OCI-LY7 (cell line): ENCODE measurements around the gene RNASE4. TPM values are rescaled to one million over a fixed set of nuclear protein-coding genes. Genes with fewer than 3 reads are reported as not detected.

ENCODE experiments used
- BruUV-seq: library from RNA; stranded (reverse); fragments of 400-500 nt; replicated peaks from 2 replicates; lab custom pipeline; 2021; lab: Mats Ljungman, UMichigan
- CTCF ChIA-PET: fragments of 300-600 bp; sonication (Branson Sonifier 250); formaldehyde crosslinking; loops from one replicate; lab custom pipeline; 2022; ENCODE audit warnings: antibody characterized with exemption; ENCODE audit not compliant: unreplicated experiment; lab: Charles Lee
- POLR2A ChIA-PET: fragments of 300-600 bp; sonication (Branson Sonifier 250); formaldehyde crosslinking; loops from one replicate; lab custom pipeline; 2022; ENCODE audit warnings: antibody characterized with exemption; lab: Charles Lee
- DNase-seq: peaks from one replicate; pipeline ENCODE4 v3.0.0-alpha.2; 2015; ENCODE audit warnings: low spot score
- H2AFZ ChIP-seq: fragments of 200-600 bp; sonication (generic), shearing (Covaris generic); 2 replicates; pipeline ENCODE4 v1.6.1; 2014; ENCODE audit warnings: mild to moderate bottlenecking, antibody characterized with exemption, low read length, moderate library complexity
- H3K27ac ChIP-seq: fragments of 200-600 bp; sonication (generic); 2 replicates; pipeline ENCODE4 v1.5.1; 2014; ENCODE audit warnings: mixed run types, low read depth, mild to moderate bottlenecking, moderate library complexity, low read length, inconsistent platforms; ENCODE audit not compliant: poor library complexity, severe bottlenecking
- H3K36me3 ChIP-seq: fragments of 200-600 bp; sonication (generic); 2 replicates; pipeline ENCODE4 v1.6.1; 2014; ENCODE audit warnings: mild to moderate bottlenecking, antibody characterized with exemption, low read length, moderate library complexity, mixed read lengths; ENCODE audit not compliant: insufficient read depth
- H3K4me1 ChIP-seq: fragments of 200-600 bp; sonication (generic); 2 replicates; pipeline ENCODE4 v1.5.1; 2014; ENCODE audit warnings: mild to moderate bottlenecking, low read length; ENCODE audit not compliant: insufficient read depth, poor library complexity, severe bottlenecking
- H3K4me2 ChIP-seq: fragments of 200-600 bp; sonication (generic); 2 replicates; pipeline ENCODE4 v1.6.1; 2014; ENCODE audit warnings: mild to moderate bottlenecking, low read length
- H3K4me3 ChIP-seq: fragments of 200-600 bp; sonication (generic); 2 replicates; pipeline ENCODE4 v1.5.1; 2014; ENCODE audit warnings: mild to moderate bottlenecking, low read depth, low read length; ENCODE audit not compliant: poor library complexity, severe bottlenecking
- H3K79me2 ChIP-seq: fragments of 200-600 bp; sonication (generic); 2 replicates; pipeline ENCODE4 v1.6.1; 2016; ENCODE audit warnings: low read depth, mild to moderate bottlenecking, low read length, moderate library complexity, mixed read lengths; ENCODE audit not compliant: insufficient read depth
- H3K9me2 ChIP-seq: fragments of 200-600 bp; sonication (generic); 2 replicates; pipeline ENCODE4 v1.6.1; 2016; ENCODE audit warnings: mild to moderate bottlenecking, low read length, mixed read lengths; ENCODE audit not compliant: insufficient read depth
- H3K9me3 ChIP-seq: fragments of 200-600 bp; sonication (generic); 2 replicates; pipeline ENCODE4 v1.6.1; 2014; ENCODE audit warnings: mild to moderate bottlenecking, mixed run types, low read length, mixed read lengths
- H4K20me1 ChIP-seq: fragments of 200-600 bp; sonication (generic); 2 replicates; pipeline ENCODE4 v1.6.1; 2014; ENCODE audit warnings: mild to moderate bottlenecking, antibody characterized with exemption, low read length, moderate library complexity, mixed read lengths; ENCODE audit not compliant: insufficient read depth
- EZH2phosphoT487 ChIP-seq: fragments of 200-600 bp; sonication (generic); IDR thresholded peaks from 2 replicates; pipeline ENCODE4 v1.6.1; 2018; ENCODE audit warnings: low read depth, borderline replicate concordance, mild to moderate bottlenecking, mixed run types, antibody characterized with exemption, low read length, moderate library complexity, mixed read lengths
- intact Hi-C: fragments of 100-400 bp; cut with micrococcal nuclease; formaldehyde crosslinking; loops from one replicate; pipeline ENCODE4 v1.10.0; 2022; ENCODE audit not compliant: unreplicated experiment
- total RNA-seq, 2 experiments: library from RNA; depleted of rRNA in 1 of 2; stranded (reverse); fragments of >200 nt in 1 of 2; shearing (Covaris generic) in 1 of 2; gene quantifications; 2 replicates each; pipeline ENCODE4 v1.2.3, GENCODE V29; 2014 to 2022
- TF ChIP-seq, protein P1 (sequence below): fragments of 200-600 bp; sonication (generic); conservative IDR thresholded peaks from 2 replicates; pipeline ENCODE4 v1.5.1; 2014; ENCODE audit warnings: mild to moderate bottlenecking, antibody characterized with exemption, low read length, moderate library complexity, mixed read lengths

RNASE4 gene
- total RNA-seq, 2 experiments from 2014 or later, result not detected

DNA sequence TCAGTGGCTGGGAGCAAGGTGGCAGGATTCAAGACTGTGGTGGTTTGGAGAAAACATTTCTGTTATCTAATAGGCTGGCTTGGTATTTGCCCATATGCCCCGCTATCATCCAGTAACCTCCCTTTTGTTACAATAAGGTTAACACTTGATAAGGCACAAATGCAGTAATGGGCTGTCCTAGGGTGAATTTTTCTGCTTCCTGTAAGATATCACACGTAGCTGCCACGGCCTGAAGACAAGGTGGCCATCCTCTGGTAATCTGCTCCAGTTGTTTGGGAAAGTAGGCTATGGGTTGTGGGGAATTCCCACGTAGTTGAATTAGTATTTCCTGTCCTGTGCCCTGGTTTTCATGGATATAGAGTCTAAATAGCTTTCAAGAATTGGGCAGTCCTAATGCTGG, 27.3 kb downstream of the RNASE4 start:
- Histone ChIP-seq H4K20me1 (no peaks in the 10 kb centered on the region), H3K79me2 (no peaks in the 10 kb centered on the region), H3K36me3 (no peaks in the 10 kb centered on the region), H2AFZ (no peak overlapping the region), H3K27ac (no peak overlapping the region), H3K9me2 (no peaks in the 10 kb centered on the region), H3K9me3 (no peaks in the 10 kb centered on the region), H3K4me3 (no peak overlapping the region), H3K4me2 (no peak overlapping the region), H3K4me1 (no peaks in the 10 kb centered on the region)
- DNase-seq, result no peak
- no TSS peak for BruUV-seq
- CTCF ChIA-PET, result no interaction called here
- POLR2A ChIA-PET, result no interaction called here
- TF ChIP-seq, protein P1, sequence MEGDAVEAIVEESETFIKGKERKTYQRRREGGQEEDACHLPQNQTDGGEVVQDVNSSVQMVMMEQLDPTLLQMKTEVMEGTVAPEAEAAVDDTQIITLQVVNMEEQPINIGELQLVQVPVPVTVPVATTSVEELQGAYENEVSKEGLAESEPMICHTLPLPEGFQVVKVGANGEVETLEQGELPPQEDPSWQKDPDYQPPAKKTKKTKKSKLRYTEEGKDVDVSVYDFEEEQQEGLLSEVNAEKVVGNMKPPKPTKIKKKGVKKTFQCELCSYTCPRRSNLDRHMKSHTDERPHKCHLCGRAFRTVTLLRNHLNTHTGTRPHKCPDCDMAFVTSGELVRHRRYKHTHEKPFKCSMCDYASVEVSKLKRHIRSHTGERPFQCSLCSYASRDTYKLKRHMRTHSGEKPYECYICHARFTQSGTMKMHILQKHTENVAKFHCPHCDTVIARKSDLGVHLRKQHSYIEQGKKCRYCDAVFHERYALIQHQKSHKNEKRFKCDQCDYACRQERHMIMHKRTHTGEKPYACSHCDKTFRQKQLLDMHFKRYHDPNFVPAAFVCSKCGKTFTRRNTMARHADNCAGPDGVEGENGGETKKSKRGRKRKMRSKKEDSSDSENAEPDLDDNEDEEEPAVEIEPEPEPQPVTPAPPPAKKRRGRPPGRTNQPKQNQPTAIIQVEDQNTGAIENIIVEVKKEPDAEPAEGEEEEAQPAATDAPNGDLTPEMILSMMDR, result no peak
- no peak for TF ChIP-seq EZH2phosphoT487
- intact Hi-C loops, result no loop called here

DNA sequence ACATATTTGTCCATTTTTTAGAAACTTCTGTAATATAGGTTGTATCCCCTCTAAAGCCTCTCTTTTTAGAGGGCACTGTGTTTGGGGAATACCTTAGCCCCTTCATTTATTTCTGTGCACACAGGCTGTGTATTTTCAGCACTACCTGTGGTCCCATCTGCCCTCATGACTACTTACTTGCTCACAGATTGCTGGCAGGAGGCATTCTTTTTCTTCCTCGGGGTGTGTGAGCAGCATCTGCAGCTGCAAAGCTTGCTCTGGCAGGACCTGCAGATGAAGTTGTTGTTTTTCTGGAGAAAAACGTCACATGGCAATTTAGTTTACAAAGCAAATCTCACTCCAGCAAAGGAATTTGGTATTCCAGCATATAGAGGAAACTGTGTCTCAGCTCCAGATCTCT, 28.5 kb downstream of the RNASE4 start:
- H3K4me2 ChIP-seq, result no peak overlapping the region
- no TSS peak for BruUV-seq
- CTCF ChIA-PET, result no interaction called here

DNA sequence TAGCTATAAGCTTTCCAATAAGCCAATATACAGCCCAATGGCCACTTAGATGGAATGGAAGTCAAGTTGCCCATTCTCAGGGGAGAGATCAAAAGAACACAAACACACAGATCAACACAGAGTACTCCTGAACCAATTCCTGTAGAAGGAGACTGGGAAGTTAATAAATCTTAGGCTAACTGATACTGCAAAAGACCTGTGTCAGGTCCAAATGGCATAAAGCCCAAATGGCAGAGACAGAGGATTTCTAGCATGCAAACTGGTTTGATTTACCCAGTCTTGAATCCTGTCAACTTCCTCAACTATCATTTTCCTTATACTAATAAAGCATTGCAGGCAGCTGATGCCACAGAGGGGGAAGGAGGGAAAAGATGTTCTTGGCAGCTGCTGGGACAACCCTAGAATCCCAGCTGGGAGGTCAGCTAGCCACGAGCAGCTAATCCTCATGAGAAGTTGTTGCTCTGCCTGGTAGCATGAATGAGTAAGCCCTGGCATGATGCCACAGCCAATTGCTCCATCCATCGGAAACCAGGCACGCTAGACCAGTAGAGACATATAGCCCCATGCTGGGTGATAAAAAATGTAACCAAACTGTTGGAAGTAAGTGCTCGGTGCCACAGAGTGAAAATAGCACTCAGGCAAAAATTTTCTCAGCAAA, 30.4 kb downstream of the RNASE4 start:
- Histone ChIP-seq H3K4me1 (no peaks in the 10 kb centered on the region), H4K20me1 (no peaks in the 10 kb centered on the region), H3K9me2 (no peaks in the 10 kb centered on the region), H3K4me3 (no peak overlapping the region), H3K4me2 (no peak overlapping the region), H2AFZ (no peak overlapping the region), H3K9me3 (no peaks in the 10 kb centered on the region), H3K36me3 (no peaks in the 10 kb centered on the region), H3K79me2 (no peaks in the 10 kb centered on the region), H3K27ac (no peak overlapping the region)
- DNase-seq, result no peak
- ChIA-PET CTCF (interaction anchor here (1.0 kb wide), 1 partner anchor 95 kb away, joined by 3 read pairs; no protein-coding TSS in a partner anchor), POLR2A (no interaction called here)
- BruUV-seq, result no TSS peak
- intact Hi-C loops, result no loop called here
- TF ChIP-seq, protein P1, result no peak
- no peak for TF ChIP-seq EZH2phosphoT487

More for the DNA sequence above, 28.5 kb downstream of the RNASE4 start:
- H4K20me1 ChIP-seq, result no peaks in the 10 kb centered on the region
- H3K4me3 ChIP-seq, result no peak overlapping the region
- TF ChIP-seq, protein P1, result no peak
- no peak for TF ChIP-seq EZH2phosphoT487
- H3K9me3 ChIP-seq, result no peaks in the 10 kb centered on the region
- no peak overlapping the region for H2AFZ ChIP-seq
- H3K9me2 ChIP-seq, result no peaks in the 10 kb centered on the region
- no peak for DNase-seq
- H3K4me1 ChIP-seq, result no peaks in the 10 kb centered on the region
- H3K79me2 ChIP-seq, result no peaks in the 10 kb centered on the region
- POLR2A ChIA-PET, result no interaction called here
- H3K36me3 ChIP-seq, result no peaks in the 10 kb centered on the region
- H3K27ac ChIP-seq, result no peak overlapping the region
- intact Hi-C loops, result no loop called here
